SK-N-SH (cell line): ENCODE measurements around the gene MRM2.

Experiments used
- EP300 ChIP-seq, 2 experiments: IDR thresholded peaks; 2 replicates each; pipeline versions ENCODE4 v1.4.0 to v1.6.1; 2012; ENCODE audit warnings: borderline replicate concordance in 1 of 2, low read depth in 1 of 2, low read length in 1 of 2
- GABPA ChIP-seq: IDR thresholded peaks from 2 replicates; pipeline ENCODE4 v1.4.0; 2012; ENCODE audit warnings: low read depth, mild to moderate bottlenecking
- JUND ChIP-seq: IDR thresholded peaks from 2 replicates; pipeline ENCODE4 v1.4.0; 2012
- MEF2A ChIP-seq: IDR thresholded peaks from 2 replicates; pipeline ENCODE4 v1.4.0; 2012; ENCODE audit warnings: low read depth, borderline replicate concordance
- MXI1 ChIP-seq: IDR thresholded peaks from 2 replicates; pipeline ENCODE4 v1.6.1; 2012; ENCODE audit warnings: mild to moderate bottlenecking, low read depth, low read length, improper control_type of control experiment
- POLR2AphosphoS5 ChIP-seq: IDR thresholded peaks from 2 replicates; pipeline ENCODE4 v1.6.1; 2012; ENCODE audit warnings: low read depth, low read length
- RAD21 ChIP-seq: IDR thresholded peaks from 2 replicates; pipeline ENCODE4 v1.6.1; 2012; ENCODE audit warnings: mild to moderate bottlenecking, low read length
- RXRA ChIP-seq: IDR thresholded peaks from 2 replicates; pipeline ENCODE4 v1.4.0; 2012; ENCODE audit warnings: low read depth, mild to moderate bottlenecking, borderline replicate concordance
- TEAD4 ChIP-seq: IDR thresholded peaks from 2 replicates; pipeline ENCODE4 v1.4.0; 2012; ENCODE audit warnings: mild to moderate bottlenecking, borderline replicate concordance; ENCODE audit not compliant: insufficient read depth
- YY1 ChIP-seq: IDR thresholded peaks from 2 replicates; pipeline ENCODE4 v1.4.0; 2012; ENCODE audit warnings: low read depth, mild to moderate bottlenecking
- TF ChIP-seq, protein P1 (sequence below): fragments of 200-600 bp; sonication (generic); IDR thresholded peaks from 2 replicates; pipeline ENCODE4 v1.6.1; 2017; ENCODE audit warnings: antibody characterized with exemption, mild to moderate bottlenecking, moderate library complexity
- TF ChIP-seq, protein P2 (sequence below): IDR thresholded peaks from 2 replicates; pipeline ENCODE4 v1.4.0; 2012; ENCODE audit warnings: low read depth, borderline replicate concordance
- TF ChIP-seq, protein P3 (sequence below): IDR thresholded peaks from 2 replicates; pipeline ENCODE4 v1.6.1; 2012; ENCODE audit warnings: mild to moderate bottlenecking, low read depth, low read length, moderate library complexity
- TF ChIP-seq, protein P4 (sequence below): fragments of 150-350 bp; IDR thresholded peaks from 2 replicates; pipeline ENCODE4 v1.6.1; 2017; ENCODE audit warnings: antibody characterized with exemption, low read length, low read depth, borderline replicate concordance

DNA sequence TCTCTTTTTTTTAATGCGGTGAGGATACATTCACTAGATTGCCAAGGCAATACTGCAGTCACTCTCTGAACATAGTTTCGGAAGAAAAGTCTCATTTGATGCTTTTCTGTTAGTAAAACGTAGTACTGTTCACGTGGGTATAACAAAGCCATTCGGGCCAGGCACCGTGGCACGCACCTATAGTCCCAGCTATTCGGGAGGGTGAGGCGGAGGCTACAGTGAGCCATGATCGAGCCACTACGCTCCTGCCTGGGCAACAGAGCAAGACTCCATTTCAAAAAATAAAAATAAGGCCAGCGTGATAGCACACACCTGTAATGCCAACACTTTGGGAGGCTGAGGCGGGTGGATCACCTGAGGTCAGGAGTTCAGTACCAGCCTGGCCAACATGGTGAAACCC lies 47.6 kb upstream of the MRM2 start:
- no peak for TF ChIP-seq RAD21
- TF ChIP-seq EP300 (IDR thresholded peaks at IDR 0.05; ENCODE audit: borderline replicate concordance in 1 of 2, low read depth in 1 of 2, low read length in 1 of 2), result no peak
- TF ChIP-seq, protein P1, sequence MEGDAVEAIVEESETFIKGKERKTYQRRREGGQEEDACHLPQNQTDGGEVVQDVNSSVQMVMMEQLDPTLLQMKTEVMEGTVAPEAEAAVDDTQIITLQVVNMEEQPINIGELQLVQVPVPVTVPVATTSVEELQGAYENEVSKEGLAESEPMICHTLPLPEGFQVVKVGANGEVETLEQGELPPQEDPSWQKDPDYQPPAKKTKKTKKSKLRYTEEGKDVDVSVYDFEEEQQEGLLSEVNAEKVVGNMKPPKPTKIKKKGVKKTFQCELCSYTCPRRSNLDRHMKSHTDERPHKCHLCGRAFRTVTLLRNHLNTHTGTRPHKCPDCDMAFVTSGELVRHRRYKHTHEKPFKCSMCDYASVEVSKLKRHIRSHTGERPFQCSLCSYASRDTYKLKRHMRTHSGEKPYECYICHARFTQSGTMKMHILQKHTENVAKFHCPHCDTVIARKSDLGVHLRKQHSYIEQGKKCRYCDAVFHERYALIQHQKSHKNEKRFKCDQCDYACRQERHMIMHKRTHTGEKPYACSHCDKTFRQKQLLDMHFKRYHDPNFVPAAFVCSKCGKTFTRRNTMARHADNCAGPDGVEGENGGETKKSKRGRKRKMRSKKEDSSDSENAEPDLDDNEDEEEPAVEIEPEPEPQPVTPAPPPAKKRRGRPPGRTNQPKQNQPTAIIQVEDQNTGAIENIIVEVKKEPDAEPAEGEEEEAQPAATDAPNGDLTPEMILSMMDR, result no peak
- TF ChIP-seq MXI1, result no peak
- no peak for TF ChIP-seq POLR2AphosphoS5
- TF ChIP-seq, protein P2, sequence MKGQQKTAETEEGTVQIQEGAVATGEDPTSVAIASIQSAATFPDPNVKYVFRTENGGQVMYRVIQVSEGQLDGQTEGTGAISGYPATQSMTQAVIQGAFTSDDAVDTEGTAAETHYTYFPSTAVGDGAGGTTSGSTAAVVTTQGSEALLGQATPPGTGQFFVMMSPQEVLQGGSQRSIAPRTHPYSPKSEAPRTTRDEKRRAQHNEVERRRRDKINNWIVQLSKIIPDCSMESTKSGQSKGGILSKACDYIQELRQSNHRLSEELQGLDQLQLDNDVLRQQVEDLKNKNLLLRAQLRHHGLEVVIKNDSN, result no peak
- TF ChIP-seq RXRA, result no peak
- TF ChIP-seq, protein P3, sequence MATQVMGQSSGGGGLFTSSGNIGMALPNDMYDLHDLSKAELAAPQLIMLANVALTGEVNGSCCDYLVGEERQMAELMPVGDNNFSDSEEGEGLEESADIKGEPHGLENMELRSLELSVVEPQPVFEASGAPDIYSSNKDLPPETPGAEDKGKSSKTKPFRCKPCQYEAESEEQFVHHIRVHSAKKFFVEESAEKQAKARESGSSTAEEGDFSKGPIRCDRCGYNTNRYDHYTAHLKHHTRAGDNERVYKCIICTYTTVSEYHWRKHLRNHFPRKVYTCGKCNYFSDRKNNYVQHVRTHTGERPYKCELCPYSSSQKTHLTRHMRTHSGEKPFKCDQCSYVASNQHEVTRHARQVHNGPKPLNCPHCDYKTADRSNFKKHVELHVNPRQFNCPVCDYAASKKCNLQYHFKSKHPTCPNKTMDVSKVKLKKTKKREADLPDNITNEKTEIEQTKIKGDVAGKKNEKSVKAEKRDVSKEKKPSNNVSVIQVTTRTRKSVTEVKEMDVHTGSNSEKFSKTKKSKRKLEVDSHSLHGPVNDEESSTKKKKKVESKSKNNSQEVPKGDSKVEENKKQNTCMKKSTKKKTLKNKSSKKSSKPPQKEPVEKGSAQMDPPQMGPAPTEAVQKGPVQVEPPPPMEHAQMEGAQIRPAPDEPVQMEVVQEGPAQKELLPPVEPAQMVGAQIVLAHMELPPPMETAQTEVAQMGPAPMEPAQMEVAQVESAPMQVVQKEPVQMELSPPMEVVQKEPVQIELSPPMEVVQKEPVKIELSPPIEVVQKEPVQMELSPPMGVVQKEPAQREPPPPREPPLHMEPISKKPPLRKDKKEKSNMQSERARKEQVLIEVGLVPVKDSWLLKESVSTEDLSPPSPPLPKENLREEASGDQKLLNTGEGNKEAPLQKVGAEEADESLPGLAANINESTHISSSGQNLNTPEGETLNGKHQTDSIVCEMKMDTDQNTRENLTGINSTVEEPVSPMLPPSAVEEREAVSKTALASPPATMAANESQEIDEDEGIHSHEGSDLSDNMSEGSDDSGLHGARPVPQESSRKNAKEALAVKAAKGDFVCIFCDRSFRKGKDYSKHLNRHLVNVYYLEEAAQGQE, result no peak
- TF ChIP-seq, protein P4, sequence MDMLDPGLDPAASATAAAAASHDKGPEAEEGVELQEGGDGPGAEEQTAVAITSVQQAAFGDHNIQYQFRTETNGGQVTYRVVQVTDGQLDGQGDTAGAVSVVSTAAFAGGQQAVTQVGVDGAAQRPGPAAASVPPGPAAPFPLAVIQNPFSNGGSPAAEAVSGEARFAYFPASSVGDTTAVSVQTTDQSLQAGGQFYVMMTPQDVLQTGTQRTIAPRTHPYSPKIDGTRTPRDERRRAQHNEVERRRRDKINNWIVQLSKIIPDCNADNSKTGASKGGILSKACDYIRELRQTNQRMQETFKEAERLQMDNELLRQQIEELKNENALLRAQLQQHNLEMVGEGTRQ, result no peak
- TF ChIP-seq TEAD4, result no peak
- no peak for TF ChIP-seq YY1
- no peak for TF ChIP-seq MEF2A
- no peak for TF ChIP-seq JUND
- TF ChIP-seq GABPA, result no peak
